Neural progenitor cell (in vitro differentiated cells): ENCODE results near the gene PAM.

Experiments
- CTCF ChIP-seq: fragments of 200-600 bp; sonication (generic); IDR thresholded peaks from 2 replicates; pipeline ENCODE4 v1.5.1; 2017; ENCODE audit warnings: antibody characterized with exemption, mild to moderate bottlenecking
- EZH2phosphoT487 ChIP-seq: fragments of 200-600 bp; sonication (generic); IDR thresholded peaks from 2 replicates; pipeline ENCODE4 v1.6.1; 2017; ENCODE audit warnings: antibody characterized with exemption

GRCh38 chr5:102807878-102808502 lies 52.9 kb downstream of the PAM start:
- TF ChIP-seq CTCF (no peak), EZH2phosphoT487 (no peak)
